ENCODE data around the gene IKZF2. TPM values are rescaled to one million over a fixed set of nuclear protein-coding genes. Genes with fewer than 3 reads are reported as not detected.

IKZF2 gene
- total RNA-seq, 1 experiment from 2014 or later = 0.44 TPM

DNA sequence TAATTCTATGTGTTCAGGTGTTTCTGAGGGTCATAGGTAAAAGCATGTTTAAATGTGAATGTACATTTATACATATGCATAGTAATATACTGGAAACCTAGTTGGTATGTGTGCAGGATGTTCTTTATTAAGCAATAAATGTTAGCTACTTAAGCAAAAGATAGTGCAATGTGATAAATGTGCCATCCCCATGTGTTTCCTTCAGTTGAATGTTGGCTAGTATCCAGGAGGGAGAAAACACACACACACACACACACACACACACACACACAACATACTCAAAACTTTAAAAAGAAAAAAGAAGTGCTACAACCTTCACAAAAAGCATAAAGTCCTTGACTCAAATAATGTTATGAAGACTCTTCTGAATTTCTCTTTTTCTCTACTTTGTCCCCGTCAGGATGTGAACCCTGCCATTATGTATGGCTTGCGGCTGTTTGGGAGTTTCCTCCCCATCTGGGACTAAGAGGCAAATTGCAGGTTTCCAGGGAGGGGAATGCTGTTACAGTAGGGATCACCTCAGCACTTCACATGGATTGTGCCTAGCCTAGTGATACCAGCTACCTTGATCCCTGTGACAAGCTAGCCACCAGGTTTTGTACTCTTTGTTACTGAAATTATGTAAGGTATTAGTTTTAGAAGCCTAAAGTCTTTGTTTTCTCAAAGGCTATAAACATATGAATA is 82.6 kb downstream of the IKZF2 start:
- intact Hi-C loops (cut with micrococcal nuclease; ENCODE audit: unreplicated experiment) = no loop called here
- Histone ChIP-seq H3K27me3 (ENCODE audit: control insufficient read depth, insufficient read depth, low read length) (no peaks in the 10 kb centered on the region), H3K4me1 (ENCODE audit: control insufficient read depth, insufficient read depth, low read length) (no peaks in the 10 kb centered on the region), H3K27ac (ENCODE audit: low read length) (no peak overlapping the region), H3K4me3 (ENCODE audit: low read depth in 2 of 2, low read length in 2 of 2) (no peak overlapping the region), H3K36me3 (ENCODE audit: control insufficient read depth, insufficient read depth, low read length) (no peaks in the 10 kb centered on the region), H3K9me3 (ENCODE audit: control insufficient read depth, insufficient read depth, low read depth, low read length) (no peaks in the 10 kb centered on the region)
- TF ChIP-seq REST (IDR thresholded peaks at IDR 0.05; ENCODE audit: insufficient read depth in 1 of 2, low read depth in 2 of 2, low read length in 1 of 2) (no peak), TCF7L2 (IDR thresholded peaks at IDR 0.05; ENCODE audit: low read depth, low read length) (no peak), POLR2AphosphoS5 (IDR thresholded peaks at IDR 0.05; ENCODE audit: low read depth, low read length) (no peak), SIN3A (IDR thresholded peaks at IDR 0.05; ENCODE audit: borderline replicate concordance, insufficient read depth, low read depth, low read length) (no peak)
- TF ChIP-seq, protein P1, sequence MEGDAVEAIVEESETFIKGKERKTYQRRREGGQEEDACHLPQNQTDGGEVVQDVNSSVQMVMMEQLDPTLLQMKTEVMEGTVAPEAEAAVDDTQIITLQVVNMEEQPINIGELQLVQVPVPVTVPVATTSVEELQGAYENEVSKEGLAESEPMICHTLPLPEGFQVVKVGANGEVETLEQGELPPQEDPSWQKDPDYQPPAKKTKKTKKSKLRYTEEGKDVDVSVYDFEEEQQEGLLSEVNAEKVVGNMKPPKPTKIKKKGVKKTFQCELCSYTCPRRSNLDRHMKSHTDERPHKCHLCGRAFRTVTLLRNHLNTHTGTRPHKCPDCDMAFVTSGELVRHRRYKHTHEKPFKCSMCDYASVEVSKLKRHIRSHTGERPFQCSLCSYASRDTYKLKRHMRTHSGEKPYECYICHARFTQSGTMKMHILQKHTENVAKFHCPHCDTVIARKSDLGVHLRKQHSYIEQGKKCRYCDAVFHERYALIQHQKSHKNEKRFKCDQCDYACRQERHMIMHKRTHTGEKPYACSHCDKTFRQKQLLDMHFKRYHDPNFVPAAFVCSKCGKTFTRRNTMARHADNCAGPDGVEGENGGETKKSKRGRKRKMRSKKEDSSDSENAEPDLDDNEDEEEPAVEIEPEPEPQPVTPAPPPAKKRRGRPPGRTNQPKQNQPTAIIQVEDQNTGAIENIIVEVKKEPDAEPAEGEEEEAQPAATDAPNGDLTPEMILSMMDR (IDR thresholded peaks at IDR 0.05) = no peak
- ATAC-seq = no peak
- no peak for DNase-seq (ENCODE audit: low read depth, low spot score)
- POLR2A ChIA-PET = no interaction called here
- in situ Hi-C loops (cut with HindIII; ENCODE audit: low pct_unique_long_range_greater_than_20kb, low sequenced_read_pairs) = no loop called here
- CTCF ChIA-PET = no interaction called here
- no TSS peak for BruUV-seq (replicated peaks)

DNA sequence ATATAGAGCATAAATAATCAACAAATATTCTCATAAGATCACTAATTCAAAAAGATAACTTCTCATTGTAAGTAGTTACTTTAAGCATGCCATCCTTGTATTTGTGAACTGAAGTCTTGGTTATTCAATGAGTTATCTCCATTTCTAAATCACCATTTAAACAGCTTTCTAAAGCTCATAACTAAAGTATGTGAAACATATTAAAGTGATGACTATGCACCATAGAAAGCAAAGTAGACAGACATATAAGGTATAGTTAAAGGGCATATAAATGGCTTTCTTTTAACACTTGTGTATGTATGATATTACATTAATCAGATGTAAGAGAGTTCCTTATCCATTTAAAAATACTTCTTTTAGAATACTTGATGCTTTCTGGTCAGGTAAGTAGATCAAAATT is 83.5 kb downstream of the IKZF2 start:
- intact Hi-C loops (cut with micrococcal nuclease; ENCODE audit: unreplicated experiment) = no loop called here
- H3K4me3 ChIP-seq (ENCODE audit: low read depth in 2 of 2, low read length in 2 of 2) = no peak overlapping the region
- ChIA-PET CTCF (no interaction called here), POLR2A (no interaction called here)
- H3K4me1 ChIP-seq (ENCODE audit: control insufficient read depth, insufficient read depth, low read length) = no peaks in the 10 kb centered on the region
- H3K27ac ChIP-seq (ENCODE audit: low read length) = no peak overlapping the region
- TF ChIP-seq REST (IDR thresholded peaks at IDR 0.05; ENCODE audit: insufficient read depth in 1 of 2, low read depth in 2 of 2, low read length in 1 of 2) (no peak), SIN3A (IDR thresholded peaks at IDR 0.05; ENCODE audit: borderline replicate concordance, insufficient read depth, low read depth, low read length) (no peak), POLR2AphosphoS5 (IDR thresholded peaks at IDR 0.05; ENCODE audit: low read depth, low read length) (no peak), TCF7L2 (IDR thresholded peaks at IDR 0.05; ENCODE audit: low read depth, low read length) (no peak)
- TF ChIP-seq, protein P1 (IDR thresholded peaks at IDR 0.05) = no peak
- in situ Hi-C loops (cut with HindIII; ENCODE audit: low pct_unique_long_range_greater_than_20kb, low sequenced_read_pairs) = no loop called here
- BruUV-seq (replicated peaks) = no TSS peak
- H3K36me3 ChIP-seq (ENCODE audit: control insufficient read depth, insufficient read depth, low read length) = no peaks in the 10 kb centered on the region
- DNase-seq (ENCODE audit: low read depth, low spot score) = no peak
- no peaks in the 10 kb centered on the region for H3K9me3 ChIP-seq (ENCODE audit: control insufficient read depth, insufficient read depth, low read depth, low read length)
- H3K27me3 ChIP-seq (ENCODE audit: control insufficient read depth, insufficient read depth, low read length) = no peaks in the 10 kb centered on the region
- no peak for ATAC-seq
